NCI-H446 (cell line): Measurements from ENCODE around the gene FOXRED1.
"Not testable (repeated sequence)": the region's sequence is repeated elsewhere in the genome, so short reads cannot be mapped to it uniquely, and the experiment has no call there.

Experiments used
- DNase-seq, 2 experiments: peaks; one replicate each; lab custom pipeline; 2025; lab: John Stamatoyannopoulos, UW

Gene FOXRED1

DNA sequence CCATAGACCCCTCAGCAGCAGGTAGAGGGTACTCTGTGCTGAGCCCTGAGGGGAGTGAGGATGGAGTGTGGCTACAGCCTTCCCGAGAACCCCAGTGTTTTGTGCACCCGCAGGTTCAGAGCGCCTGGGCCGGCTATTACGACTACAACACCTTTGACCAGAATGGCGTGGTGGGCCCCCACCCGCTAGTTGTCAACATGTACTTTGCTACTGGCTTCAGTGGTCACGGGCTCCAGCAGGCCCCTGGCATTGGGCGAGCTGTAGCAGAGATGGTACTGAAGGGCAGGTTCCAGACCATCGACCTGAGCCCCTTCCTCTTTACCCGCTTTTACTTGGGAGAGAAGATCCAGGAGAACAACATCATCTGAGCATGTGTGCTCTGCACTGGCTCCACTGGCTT is 8.4 kb downstream of the FOXRED1 start:
- DNase-seq: no peak

DNA sequence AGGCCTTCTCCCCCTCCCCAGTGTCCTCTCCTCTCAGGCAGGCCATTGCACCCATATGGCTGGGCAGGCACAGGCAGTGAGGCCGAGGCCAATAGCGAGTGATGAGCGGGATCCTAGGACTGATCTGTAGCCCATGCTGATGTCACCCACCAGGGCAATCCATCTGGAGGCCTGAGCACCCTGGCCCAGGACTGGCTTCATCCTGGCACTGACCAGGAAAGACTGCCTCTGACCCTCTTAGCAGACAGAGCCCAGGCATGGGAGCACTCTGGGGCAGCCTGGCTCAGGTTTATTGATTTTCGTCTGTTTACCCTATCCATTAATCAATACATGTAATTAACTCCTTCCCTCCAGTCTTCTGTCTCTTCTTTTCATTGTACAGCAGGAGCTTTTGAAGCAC is 8.8 kb downstream of the FOXRED1 start:
- DNase-seq: no peak

- DNase-seq: no peak
These were observed 10.2 kb downstream of the FOXRED1 start for GRCh38 chr11:126279191-126279590.

DNA sequence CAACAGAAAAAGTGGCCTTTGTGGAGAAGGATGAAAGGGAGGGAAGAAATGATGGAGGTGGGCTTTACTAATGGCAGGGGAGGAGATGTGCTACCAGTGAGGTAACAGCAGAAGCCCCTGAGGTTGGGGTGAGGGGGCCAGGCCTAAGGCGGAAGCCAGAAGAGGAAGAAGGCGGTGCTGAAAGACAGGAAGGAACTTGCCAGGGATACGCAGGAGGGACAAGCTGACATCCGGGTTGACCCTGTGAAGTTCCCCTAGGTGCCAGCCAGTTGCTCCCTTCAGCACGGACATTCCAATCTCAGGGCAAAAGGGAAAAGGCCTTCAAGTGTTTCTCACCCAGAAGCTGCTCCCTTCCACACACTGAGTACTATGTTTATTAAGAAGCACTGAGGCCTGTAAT is 11.6 kb downstream of the FOXRED1 start:
- DNase-seq: no peak

DNA sequence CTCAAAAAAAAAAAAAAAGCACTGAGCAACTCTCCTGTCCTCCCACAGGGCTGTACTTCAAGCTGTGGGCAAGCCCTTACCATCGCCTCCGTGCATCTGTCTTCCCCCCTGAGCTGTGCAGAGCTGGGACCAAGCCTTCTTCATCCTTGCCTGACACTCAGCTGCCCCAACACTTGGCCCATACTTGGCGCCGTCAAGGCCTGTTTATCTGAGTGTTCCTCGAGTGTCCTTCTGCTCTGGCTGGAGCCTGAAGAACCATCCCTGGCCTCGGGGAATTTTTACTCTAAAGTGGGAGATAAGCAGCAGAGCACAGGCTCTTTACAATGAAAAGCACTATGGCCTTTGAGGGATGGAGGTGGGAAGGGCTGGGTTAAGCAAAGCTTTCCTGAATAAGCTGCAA is 12.3 kb downstream of the FOXRED1 start:
- no peak for DNase-seq

DNA sequence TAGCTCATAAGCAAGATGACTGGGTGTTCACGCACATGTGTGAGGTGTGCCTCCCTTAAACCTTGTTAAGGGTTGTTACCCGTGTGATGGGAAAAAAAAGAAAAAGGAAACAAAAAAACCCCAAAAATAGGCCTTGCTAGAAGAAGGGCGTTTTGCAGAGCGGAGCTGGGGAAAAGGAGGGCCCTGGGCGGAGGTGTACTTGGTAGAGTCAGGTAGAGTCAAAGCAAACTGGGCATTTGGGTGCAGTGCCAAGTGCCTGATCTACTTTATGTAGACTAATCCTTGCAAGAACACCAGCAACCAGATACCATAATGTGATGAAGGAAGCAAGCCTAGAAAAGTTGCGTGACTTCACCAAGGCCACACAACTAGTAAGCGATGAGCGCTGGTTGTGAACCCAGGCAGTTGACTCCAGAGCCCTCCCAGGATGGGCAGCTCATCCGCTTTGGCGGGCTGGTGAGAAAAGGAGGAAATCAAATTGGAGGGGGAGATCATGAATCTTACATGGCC is 12.8 kb downstream of the FOXRED1 start:
- no peak for DNase-seq

DNA sequence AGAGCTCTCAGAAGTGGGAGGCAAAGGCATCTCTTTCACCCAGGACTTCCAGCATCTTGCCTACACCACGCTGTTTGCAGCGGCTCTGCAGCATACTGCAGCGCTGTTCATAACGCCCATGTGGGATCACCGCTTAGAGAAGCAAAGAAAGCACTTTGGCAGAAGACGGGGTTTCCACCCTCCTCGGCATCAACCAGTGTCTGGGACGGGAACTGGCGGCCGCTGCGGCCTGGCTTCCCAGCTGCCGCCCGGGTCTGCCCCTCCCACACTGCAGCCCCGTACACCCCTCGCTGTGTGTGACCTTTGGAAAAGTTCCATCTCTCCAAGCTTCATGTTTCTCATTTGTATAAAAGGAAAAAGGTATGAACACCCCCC is 13.4 kb downstream of the FOXRED1 start:
- DNase-seq: peak in 1 of 2 experiments; percentile 33

- DNase-seq: peak in 1 of 2 experiments; percentile 57
These were observed 14.0 kb downstream of the FOXRED1 start, which contains the start of gene TIRAP for GRCh38 chr11:126282736-126283591. TSS of gene TIRAP (plus strand) at chr11:126283093. CDS start at chr11:126290895, 7,802 bp downstream.

DNA sequence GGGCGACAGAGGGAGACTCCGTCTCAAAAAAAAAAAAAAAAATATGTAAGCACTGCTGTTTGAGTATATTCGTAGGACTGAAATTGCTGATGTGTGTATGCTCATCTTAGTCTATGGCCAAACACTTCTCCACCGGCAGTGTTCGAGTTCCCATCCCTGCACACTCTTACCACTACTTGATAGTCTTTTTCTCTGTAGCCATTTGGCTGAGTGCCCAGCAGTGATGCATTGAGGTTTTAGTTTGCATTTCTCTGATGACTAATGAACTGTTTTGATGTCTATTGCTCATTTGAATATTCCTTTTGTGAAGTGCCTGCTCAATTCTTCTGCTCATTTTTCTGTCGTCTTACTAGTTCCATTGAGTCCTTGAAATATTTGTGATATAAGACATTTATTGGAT is 15.9 kb downstream of the FOXRED1 start:
- peak; percentile 82 for DNase-seq

DNA sequence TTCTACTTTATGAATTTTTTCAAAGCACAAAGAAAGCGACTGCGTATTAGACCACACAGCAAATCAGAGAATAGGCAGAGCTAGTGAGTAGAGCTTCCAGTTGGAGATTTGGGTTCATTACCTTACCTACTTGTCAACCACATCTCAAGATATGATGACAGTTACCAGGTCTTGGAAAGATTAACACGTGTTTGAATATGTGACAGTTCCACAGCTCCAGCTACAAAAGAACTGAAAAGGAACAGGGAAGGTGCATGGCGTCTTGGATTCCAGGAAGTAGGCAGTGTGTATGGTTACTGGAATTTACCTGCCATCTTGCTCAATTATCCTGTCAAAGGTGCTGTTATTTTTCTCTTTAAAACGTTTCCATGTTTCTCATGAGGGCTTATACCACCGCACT is 19.3 kb downstream of the FOXRED1 start:
- no peak for DNase-seq

DNA sequence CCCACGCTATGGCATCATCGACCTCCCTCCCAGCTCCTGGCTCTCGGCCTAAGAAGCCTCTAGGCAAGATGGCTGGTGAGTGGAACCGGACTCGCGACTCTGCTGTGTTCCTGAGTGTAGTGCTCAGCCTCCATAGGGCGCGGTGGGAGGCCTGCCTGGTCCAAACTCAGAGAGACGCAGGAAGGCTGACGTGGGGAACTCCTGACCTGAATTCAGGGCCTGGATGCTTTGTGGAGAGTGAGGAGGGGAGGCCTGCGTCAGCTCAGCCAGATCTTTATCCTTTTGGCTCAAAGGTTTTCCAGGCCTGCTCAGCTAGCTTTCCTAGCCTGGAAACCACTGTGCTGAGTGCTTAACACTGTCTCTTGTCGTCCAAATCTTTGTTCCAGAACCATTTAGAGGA is 21.9 kb downstream of the FOXRED1 start:
- no peak for DNase-seq

DNA sequence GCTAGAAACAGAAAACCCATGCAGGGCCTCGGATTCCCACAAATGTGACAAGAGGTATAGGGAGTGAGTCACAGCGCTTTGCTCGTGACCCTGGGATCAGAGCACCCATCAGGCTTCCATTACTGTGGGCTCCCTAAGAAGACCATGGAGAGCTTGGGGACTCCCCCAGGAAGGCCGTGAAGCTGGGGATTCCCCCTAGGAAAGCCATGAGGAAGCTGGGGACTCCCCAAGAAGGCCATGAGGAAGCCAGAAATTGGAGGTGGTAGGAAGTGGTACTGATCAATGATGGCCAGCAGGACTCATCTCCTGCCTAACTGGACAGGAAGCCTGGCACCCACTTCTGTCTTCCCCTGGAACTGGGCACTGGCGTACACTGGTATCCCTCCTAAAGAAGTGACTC is 24.8 kb downstream of the FOXRED1 start:
- DNase-seq: no peak

GRCh38 chr11:126297004-126297403 is 28.1 kb downstream of the FOXRED1 start:
- no peak for DNase-seq

DNA sequence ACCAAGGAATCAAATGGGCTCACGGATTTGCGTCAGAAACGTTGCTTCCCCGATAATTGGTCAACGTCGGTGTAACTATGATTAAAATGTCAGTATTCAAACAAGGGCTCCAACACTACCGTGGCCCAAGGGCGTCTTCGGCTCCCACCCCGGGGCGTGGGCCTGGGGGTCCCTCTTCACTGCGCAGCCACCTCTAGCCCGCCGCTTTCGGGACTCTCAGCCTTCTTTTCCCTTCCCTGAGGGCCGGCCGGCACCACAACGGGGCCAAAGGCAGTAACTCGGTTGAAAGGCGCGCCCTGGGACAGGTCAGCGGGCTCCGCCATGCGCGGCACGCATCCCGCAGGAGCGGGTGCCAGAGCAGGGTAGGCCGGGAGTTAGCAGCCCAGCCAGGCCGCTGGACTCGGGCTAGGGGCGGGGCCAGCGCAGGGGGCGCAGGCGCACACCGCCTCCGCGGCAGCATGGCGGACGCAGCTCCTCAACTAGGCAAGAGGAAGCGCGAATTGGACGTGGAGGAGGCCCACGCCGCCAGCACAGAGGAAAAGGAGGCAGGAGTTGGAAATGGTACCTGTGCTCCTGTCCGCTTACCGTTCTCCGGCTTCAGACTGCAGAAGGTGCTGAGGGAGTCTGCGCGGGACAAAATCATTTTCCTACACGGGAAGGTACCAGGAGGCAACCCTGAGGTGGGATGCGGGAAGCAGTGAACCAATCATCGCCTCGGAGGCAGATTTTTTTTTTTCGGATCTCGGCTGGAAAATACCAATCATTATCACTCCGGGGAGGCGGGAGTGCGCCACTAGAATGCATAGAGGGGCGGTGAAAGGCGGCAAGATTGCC is 34.9 kb downstream of the FOXRED1 start, which contains the start of gene DCPS:
Gene DCPS, plus strand, starts transcription at position 438 of the 834 bp plus-strand sequence. Its CDS starts 21 bp downstream, at position 459.
- peak; percentile 86 to 95 for DNase-seq

GRCh38 chr11:126304457-126305075 is 35.6 kb downstream of the FOXRED1 start:
- DNase-seq: peak in 1 of 2 experiments; percentile 50

- no peak for DNase-seq
These were observed 36.7 kb downstream of the FOXRED1 start for GRCh38 chr11:126305699-126306098.

- peak; percentile 13 to 62 for DNase-seq
These were observed 38.8 kb downstream of the FOXRED1 start for GRCh38 chr11:126307706-126308105.

DNA sequence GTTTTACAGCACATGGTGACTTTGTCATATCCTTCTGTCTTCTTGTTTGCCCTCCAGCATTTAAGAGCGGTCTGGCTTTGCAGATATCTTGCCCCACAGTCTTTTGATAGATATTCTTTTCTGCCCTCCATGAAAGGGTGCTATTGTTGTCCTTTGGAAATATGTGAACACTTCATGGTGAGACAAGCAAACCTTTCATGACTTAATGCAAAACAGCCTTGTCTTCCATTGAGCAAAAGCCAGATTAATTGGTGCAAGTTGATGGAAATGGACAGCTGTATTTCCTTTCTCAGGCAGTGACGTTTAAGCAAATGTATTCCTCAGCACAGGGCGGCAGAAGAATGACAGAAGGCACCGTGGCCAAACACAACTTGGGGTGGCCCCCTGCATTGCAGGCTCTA is 39.3 kb downstream of the FOXRED1 start:
- no peak for DNase-seq

DNA sequence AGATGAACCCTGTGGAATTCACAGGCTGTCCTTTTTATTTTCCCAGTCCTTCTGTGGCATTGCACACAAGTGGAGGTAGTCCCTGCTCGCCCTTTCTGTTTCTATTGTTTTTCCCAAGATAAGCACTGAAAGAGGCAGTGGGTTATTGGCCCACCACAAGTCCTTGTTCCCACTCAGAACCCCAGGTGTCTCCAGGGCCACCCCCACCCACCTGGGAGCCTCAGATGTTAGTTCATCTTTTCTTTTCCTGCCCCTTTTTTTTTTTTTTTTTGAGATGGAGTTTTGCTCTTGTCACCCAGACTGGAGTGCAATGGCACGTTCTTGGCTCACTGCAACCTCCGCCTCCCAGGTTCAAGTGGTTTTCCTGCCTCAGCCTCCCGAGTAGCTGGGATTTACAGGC is 39.8 kb downstream of the FOXRED1 start:
- not testable (repeated sequence) for DNase-seq

DNA sequence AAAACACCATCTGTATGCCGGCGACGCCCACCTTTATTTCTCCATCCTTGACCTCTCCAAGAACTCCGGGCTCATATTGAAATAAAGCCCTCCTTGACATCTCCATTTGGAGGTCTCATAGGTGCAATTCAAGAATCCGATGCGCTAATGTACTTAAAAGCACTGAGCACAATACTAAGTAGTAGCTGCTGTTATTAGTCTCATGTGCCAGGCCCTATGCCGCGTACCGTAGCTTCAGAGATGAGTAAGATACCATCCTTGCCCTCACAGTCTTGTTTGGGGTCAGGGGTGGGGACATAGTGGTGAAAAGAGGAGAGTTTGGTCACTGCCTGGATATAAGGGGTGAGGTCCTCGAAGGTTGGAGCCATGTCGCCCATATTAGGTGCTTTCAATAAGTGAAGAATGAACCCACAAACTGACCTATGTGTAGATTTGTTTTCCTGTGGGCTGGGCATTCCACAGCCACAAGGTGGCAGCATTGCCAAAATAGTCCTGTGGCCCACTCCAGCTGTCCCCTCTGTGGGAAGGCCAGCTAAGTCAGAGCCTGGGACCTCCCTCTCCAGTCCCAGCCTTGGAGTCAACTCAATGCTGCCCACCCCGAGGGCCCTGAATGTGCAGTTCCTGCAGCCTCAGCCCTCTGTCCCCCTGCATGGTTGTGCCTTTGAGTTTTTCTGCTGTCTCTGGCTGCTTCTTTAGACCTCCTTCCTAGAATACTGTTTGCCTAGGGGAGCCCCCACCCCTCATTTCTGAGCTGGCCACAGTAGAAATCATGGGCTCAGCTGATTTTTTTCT is 41.4 kb downstream of the FOXRED1 start:
- DNase-seq: peak; percentile 67 to 85

DNA sequence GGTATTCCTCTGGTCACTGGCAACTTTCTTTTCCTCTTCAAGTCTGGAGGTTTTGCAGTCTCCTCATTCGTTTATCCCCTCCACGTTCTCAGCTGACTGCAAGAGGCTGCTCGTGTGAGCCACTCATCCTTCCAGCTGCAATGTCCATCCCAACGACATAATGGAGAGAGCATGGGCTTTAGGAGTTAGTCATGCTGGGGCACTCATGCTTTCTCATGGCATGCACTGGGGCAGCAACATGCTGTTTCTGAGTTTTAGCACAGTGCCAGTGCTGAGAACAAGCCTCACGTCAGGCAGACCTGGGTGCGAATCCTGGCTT is 42.0 kb downstream of the FOXRED1 start:
- DNase-seq: no peak
